ENCODE results near the gene LGR6.
"Not testable (repeated sequence)": the region's sequence is repeated elsewhere in the genome, so short reads cannot be mapped to it uniquely, and the experiment has no call there.

LGR6 gene, protein sequence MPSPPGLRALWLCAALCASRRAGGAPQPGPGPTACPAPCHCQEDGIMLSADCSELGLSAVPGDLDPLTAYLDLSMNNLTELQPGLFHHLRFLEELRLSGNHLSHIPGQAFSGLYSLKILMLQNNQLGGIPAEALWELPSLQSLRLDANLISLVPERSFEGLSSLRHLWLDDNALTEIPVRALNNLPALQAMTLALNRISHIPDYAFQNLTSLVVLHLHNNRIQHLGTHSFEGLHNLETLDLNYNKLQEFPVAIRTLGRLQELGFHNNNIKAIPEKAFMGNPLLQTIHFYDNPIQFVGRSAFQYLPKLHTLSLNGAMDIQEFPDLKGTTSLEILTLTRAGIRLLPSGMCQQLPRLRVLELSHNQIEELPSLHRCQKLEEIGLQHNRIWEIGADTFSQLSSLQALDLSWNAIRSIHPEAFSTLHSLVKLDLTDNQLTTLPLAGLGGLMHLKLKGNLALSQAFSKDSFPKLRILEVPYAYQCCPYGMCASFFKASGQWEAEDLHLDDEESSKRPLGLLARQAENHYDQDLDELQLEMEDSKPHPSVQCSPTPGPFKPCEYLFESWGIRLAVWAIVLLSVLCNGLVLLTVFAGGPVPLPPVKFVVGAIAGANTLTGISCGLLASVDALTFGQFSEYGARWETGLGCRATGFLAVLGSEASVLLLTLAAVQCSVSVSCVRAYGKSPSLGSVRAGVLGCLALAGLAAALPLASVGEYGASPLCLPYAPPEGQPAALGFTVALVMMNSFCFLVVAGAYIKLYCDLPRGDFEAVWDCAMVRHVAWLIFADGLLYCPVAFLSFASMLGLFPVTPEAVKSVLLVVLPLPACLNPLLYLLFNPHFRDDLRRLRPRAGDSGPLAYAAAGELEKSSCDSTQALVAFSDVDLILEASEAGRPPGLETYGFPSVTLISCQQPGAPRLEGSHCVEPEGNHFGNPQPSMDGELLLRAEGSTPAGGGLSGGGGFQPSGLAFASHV

GRCh38 chr1:202193614-202194327, at the start of gene LGR6:
Gene LGR6, plus strand, starts transcription at chr1:202193799. Its CDS starts 191 bp downstream, at chr1:202193990.
- DNase-seq (ENCODE audit: low spot score), result no peak

- DNase-seq (ENCODE audit: low spot score), result peak; percentile 55
Observed at GRCh38 chr1:202144402-202145067, 49.1 kb upstream of the LGR6 start, which contains the start of gene ARL8A. Gene ARL8A, minus strand, starts transcription at chr1:202144737. Its CDS starts 165 bp downstream, at chr1:202144572.

- DNase-seq (ENCODE audit: low spot score), result no peak
Observed at GRCh38 chr1:202145068-202145743, 48.4 kb upstream of the LGR6 start.

DNA sequence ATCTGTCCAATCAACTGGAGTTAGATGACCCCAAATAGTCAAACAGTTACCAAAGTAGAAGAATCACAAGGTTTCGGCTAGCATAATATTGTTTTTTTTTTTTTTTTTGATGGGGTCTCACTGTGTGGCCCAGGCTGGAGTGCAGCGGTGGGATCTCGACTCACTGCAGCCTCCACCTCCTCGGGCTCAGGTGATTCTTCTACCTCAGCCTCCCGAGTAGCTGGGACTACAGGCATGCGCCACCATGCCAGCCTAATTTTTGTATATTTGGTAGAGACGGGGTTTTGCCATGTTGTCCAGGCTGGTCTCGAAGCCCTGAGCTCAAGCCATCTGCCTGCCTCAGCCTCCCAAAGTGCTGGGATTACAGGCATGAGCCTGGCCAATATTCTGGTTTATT, 47.9 kb upstream of the LGR6 start:
- DNase-seq (ENCODE audit: low spot score), result not testable (repeated sequence)

DNA sequence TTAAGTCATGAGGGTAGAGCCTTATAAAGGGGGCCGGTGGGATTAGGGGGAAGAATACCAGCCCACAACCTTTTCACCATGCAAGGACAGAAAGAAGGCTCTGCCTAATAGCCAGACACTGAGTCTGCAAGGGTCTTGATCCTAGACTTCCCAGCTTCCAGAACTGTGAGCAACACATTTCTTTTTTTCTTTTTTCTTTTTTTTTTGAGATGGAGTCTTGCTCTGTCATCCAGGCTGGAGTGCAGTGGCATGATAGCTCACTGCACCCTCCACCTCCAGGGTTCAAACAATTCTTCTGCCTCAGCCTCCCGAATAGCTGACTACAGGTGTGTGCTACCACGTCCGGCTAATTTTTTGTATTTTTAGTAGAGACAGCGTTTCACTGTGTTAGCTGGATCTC, 47.3 kb upstream of the LGR6 start:
- DNase-seq (ENCODE audit: low spot score), result no peak

DNA sequence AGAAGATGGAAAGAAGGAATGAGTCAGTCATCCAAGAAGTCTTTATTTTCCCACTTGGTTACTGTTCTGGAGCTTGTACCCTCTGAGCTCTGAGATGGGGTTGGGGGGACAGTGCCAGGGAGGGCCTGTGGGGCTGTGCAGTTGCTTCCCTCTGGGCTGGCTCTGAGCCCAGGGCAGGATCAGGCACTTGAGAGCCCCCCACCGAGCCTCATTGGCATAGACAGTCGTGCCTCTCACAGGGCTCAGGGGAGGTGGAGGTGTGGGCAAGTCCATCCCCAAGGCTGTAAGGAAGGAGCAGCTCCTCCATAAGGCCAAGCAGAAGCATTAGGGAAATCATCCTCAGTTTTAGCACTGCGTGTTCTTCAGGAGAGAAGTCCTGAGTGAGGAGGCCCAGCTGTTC, 46.6 kb upstream of the LGR6 start:
- DNase-seq (ENCODE audit: low spot score), result no peak

DNA sequence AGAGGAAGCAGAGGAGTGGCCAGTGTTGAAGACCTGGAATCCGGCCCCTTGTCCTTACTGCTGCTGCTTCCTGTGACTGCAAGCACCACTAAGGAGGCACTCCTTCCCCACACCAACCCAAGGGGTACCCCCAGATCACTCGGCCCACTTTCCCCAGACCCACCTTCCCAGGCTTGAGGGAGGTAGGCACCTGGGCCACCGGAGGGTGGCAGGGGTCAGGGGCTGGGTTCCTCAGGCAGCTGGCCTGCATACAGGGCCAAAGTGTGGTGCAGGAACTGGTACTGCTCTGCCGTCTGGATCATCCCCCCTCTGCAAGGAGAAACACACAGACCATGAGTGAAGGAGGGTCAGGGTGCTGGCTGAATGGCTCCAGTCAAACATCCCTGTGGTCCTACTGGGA, 45.2 kb upstream of the LGR6 start:
- no peak for DNase-seq (ENCODE audit: low spot score)

DNA sequence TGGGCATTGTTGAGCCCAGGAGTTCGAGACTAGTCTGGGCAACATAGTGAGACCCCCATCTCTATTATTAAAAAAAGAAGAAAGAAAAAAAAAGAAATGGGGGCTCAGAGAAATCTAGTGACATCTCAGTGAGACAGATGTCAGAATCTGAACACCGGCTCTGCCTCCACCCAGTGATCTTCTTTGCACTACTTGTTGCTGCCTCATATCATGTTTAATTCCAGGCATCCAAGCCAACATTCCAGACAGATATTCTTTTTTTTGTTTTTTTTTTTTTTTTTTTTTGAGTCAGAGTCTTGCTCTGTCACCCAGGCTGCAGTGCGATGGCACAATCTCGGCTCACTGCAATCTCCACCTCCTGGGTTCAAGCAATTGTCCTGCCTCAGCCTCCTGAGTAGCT, 44.0 kb upstream of the LGR6 start:
- no peak for DNase-seq (ENCODE audit: low spot score)

DNA sequence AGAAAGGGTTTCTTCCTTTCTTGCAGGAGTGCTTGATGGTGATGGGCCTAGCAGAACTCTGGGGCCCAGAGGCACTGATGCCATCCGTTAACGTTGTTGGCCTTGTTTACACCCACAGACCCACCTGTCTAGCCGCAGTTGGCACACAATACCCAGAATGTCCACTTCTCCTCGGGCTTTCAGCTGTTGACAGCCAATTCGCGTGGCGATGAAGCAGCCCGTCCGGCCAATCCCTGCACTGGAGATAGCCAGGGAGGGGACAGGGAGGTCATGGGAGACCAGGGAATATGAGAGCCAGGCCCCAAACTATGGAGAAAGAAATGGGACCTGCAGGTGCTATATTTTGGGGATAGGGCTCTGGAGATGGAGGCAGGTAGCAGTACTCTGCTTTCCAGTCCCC, 43.4 kb upstream of the LGR6 start:
- DNase-seq (ENCODE audit: low spot score), result no peak

DNA sequence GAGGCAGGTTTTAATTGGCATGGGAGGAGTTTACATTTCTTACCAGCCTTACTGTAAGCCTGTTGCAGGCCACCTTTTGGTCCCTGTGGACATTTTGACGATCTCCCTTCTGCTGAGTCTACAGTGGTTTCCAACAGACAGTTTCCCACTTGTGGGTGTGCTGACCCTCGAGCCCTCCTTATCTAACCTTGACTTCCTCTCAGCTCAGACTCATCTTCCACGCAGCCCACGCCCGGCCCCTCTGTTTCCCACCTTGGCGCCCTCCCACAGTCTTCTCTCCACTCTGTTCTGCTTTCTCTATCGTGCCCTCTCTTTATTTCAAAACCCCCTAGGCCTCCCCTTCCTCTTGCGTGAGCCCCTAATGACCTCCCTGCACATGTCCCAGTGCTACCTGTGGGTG, 43.0 kb upstream of the LGR6 start:
- no peak for DNase-seq (ENCODE audit: low spot score)

DNA sequence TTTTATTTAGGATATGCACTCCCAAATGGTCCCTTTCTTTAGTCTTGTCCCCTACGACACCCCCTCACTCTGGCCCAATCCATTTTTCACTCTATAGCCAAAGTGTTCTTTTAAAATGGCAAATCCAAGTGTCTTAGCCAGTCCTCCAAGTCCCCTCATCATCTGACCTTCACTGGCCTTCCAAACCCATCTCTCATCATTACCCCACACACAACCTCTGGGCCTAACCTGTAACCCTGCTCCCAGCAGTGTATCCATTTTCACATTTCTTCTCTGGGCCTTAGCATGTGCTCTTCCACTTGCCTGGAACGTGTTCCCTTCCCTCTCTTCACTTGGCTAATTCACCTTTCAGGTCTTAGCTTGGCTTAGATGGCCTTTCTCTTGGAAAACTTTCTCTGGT, 42.6 kb upstream of the LGR6 start:
- no peak for DNase-seq (ENCODE audit: low spot score)

DNA sequence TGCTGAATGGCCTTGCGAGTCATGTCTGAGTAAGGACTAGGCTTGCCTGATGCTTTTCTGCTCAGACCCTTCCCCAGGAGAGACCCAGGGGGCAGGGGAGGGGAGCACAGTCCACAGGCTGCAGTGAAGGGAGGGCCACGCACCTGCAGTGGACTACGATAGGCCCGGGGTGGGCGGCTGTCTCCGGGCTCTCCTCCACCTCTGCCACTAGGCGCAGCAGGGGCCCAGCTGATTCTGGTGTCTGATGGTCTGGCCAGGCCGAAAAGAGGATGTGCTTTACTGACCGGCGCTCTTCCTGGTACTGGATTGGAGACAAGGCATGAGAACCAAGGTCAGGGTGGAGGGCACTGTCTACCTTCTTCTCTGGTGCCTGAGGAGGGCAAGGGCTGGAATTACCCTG, 41.2 kb upstream of the LGR6 start:
- no peak for DNase-seq (ENCODE audit: low spot score)

DNA sequence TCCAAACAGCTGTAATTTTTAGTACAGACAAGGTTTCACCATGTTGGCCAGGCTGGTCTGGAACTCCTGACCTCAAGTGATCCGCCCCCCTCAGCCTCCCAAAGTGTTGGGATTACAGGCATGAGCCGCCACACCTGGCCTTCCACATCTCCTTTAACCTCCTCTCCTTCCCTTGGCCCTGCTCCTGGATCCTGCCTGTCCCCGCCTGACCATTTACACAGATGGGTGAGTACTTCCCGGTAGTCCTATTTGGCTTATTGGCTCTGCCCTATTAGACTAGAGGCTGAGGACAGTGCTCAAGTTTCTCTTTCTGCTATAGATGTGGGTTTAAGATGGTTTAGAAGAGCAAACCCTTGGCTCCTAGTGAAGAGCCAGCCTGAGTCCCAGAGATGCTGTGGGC, 40.3 kb upstream of the LGR6 start:
- DNase-seq (ENCODE audit: low spot score), result no peak

DNA sequence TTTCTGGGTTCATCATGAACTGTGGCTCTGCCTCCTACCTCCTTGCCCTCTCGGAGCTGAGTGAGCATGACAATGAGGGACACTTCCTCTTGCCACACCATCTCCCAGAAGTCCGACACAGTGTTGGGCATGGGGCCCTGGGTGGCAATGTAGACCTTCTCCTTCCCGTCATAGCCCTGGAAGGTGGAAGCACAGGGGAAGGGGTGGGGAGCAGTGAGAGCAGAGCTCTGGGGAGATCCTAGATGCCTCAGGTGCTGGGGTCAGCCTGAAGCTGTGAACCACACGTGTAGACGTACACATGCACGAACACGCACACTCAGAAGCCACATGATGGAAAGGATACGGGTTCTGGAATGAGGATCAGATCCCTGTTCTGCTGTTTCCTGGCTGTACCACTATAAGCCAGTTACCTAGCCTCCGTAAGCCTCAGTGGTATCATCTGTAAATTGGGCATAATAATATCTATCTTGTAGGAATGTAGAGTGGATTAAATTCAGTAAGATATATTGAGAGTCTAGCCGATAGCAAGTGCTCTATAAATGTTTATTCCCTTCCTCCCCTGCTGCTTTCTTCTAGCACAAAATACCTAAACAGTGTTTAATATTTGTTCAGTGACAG, 39.3 kb upstream of the LGR6 start:
- DNase-seq (ENCODE audit: low spot score), result no peak

DNA sequence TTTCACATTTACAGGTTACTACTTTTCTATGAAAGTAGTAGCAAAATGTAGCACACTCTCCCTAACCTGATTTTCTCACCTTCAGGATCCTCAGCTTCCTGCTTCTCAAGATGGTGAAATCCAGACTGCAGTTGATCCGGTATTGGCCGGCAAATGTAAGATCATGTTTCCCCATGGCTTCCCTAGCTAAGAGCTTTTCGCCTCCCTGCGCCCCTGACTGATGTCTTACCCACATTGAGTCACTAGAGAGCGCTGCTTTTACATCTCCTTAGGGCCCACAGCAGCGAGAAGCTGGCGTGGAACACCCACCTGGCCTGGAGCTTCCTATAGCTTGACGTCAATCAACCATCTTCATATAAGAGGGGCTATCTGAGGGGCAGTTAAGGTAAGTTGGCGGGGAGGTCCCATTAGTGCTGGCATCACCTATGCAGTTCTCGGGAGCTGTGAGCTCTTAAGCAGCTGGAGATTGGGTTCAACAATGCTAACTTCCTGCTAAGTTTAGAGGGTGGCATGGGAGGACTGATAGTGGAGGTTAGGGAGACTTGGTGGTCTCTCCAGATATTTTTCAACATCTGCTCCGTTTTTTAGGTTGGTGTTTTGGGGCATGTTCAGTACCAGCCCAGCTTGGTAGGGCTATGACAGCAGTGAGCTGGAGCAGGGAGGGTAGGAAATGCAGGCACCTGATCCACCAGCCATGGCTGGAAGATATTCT, 38.7 kb upstream of the LGR6 start:
- peak; percentile 35 for DNase-seq (ENCODE audit: low spot score)

- peak; percentile 64 for DNase-seq (ENCODE audit: low spot score)
Observed at GRCh38 chr1:202155478-202156021, 38.0 kb upstream of the LGR6 start.

GRCh38 chr1:202156590-202156989, 37.0 kb upstream of the LGR6 start:
- no peak for DNase-seq (ENCODE audit: low spot score)

GRCh38 chr1:202157945-202158344, 35.7 kb upstream of the LGR6 start:
- DNase-seq (ENCODE audit: low spot score), result no peak

GRCh38 chr1:202158810-202159533, 34.6 kb upstream of the LGR6 start:
- DNase-seq (ENCODE audit: low spot score), result peak; percentile 54

Measured in hematopoietic multipotent progenitor cell treated with erythropoietin and hydrocortisone succinate and interleukin-3 and kit ligand, for 17 days (in vitro differentiated cells).